Mammary epithelial cell (primary cell): ENCODE measurements around the gene ABCA4.

ENCODE experiments used
- CTCF ChIP-seq, 2 donors: IDR thresholded peaks in 1 of 2; conservative IDR thresholded peaks in 1 of 2; 2 replicates each; pipeline ENCODE4 v1.5.1; 2011 to 2012; ENCODE audit warnings: inconsistent platforms in 2 of 2, low read length in 2 of 2, mild to moderate bottlenecking in 2 of 2, control low read depth in 1 of 2, low read depth in 1 of 2; ENCODE audit not compliant: insufficient read depth in 1 of 2; ENCODE audit errors: extremely low read depth in 1 of 2
- EZH2 ChIP-seq: IDR thresholded peaks from 2 replicates; pipeline ENCODE4 v1.6.1; 2012; ENCODE audit warnings: low read length, inconsistent platforms, borderline replicate concordance

- TF ChIP-seq CTCF (conservative IDR thresholded peaks at IDR 0.05 in 1 of 2, IDR thresholded peaks at IDR 0.05 in 1 of 2; ENCODE audit: extremely low read depth in 1 of 2, insufficient read depth in 1 of 2, low read depth in 1 of 2, low read length in 2 of 2): no peak
- no peak for TF ChIP-seq EZH2
Observed at GRCh38 chr1:94020764-94021579, 100.0 kb downstream of the ABCA4 start.
